SK-N-SH treated with all-trans-retinoic acid at 6 μM for 48 hours (cell line): Measurements from ENCODE around the gene HTR1D.
"Not testable (repeated sequence)": the region's sequence is repeated elsewhere in the genome, so short reads cannot be mapped to it uniquely, and the experiment has no call there.

Source experiments
- ATAC-seq: fragments of 200-7000 bp; cut with Tn5 transposase; 3 replicates; pipeline ENCODE4 v1.9.1; 2020; ENCODE audit warnings: mild to moderate bottlenecking, moderate library complexity
- BACH2 ChIP-seq: fragments of 250-450 bp; sonication (Bioruptor Pico); IDR thresholded peaks from 2 replicates; pipeline ENCODE4 v1.9.0; 2021; ENCODE audit warnings: mild to moderate bottlenecking, borderline replicate concordance
- CSRNP3 ChIP-seq: fragments of 250-450 bp; sonication (Bioruptor Pico); IDR thresholded peaks from 2 replicates; pipeline ENCODE4 v1.5.1; 2021; ENCODE audit warnings: mild to moderate bottlenecking, moderate library complexity
- ESRRG ChIP-seq: fragments of 250-450 bp; sonication (Bioruptor Pico); IDR thresholded peaks from 2 replicates; pipeline ENCODE4 v1.6.1; 2021; ENCODE audit warnings: mild to moderate bottlenecking
- ISL1 ChIP-seq: fragments of 250-450 bp; sonication (Bioruptor Pico); IDR thresholded peaks from 2 replicates; pipeline ENCODE4 v2.1.2; 2022; ENCODE audit warnings: mild to moderate bottlenecking, moderate library complexity
- OSR1 ChIP-seq: fragments of 250-450 bp; sonication (Bioruptor Pico); IDR thresholded peaks from 2 replicates; pipeline ENCODE4 v1.8.0; 2022; ENCODE audit warnings: moderate library complexity, mild to moderate bottlenecking, inconsistent platforms
- PATZ1 ChIP-seq: fragments of 250-450 bp; sonication (Bioruptor Pico); IDR thresholded peaks from 2 replicates; pipeline ENCODE4 v1.8.0; 2020; ENCODE audit warnings: mild to moderate bottlenecking, moderate library complexity, borderline replicate concordance
- PPARA ChIP-seq: fragments of 250-450 bp; sonication (Bioruptor Pico); IDR thresholded peaks from 2 replicates; pipeline ENCODE4 v1.5.0; 2020; ENCODE audit warnings: mild to moderate bottlenecking, borderline replicate concordance
- TCF4 ChIP-seq: fragments of 250-450 bp; sonication (Bioruptor Pico); IDR thresholded peaks from 2 replicates; pipeline ENCODE4 v1.8.0; 2021; ENCODE audit warnings: mild to moderate bottlenecking, moderate library complexity, borderline replicate concordance
- TSHZ2 ChIP-seq: fragments of 250-450 bp; sonication (Bioruptor Pico); IDR thresholded peaks from 2 replicates; pipeline ENCODE4 v1.5.0; 2020; ENCODE audit warnings: mild to moderate bottlenecking, moderate library complexity
- ZFP3 ChIP-seq: fragments of 250-450 bp; sonication (Bioruptor Pico); IDR thresholded peaks from 2 replicates; pipeline ENCODE4 v1.5.0; 2020; ENCODE audit warnings: mild to moderate bottlenecking, moderate library complexity
- ZFP30 ChIP-seq: fragments of 450-650 bp; formaldehyde crosslinking; IDR thresholded peaks from 2 replicates; pipeline ENCODE4 v1.5.0; 2022; ENCODE audit warnings: mild to moderate bottlenecking, moderate library complexity
- ZNF70 ChIP-seq: fragments of 450-650 bp; formaldehyde crosslinking; IDR thresholded peaks from 2 replicates; pipeline ENCODE4 v1.5.0; 2020; ENCODE audit warnings: mild to moderate bottlenecking, moderate library complexity
- ZNF8 ChIP-seq: fragments of 450-650 bp; formaldehyde crosslinking; IDR thresholded peaks from 2 replicates; pipeline ENCODE4 v1.5.0; 2020; ENCODE audit warnings: mild to moderate bottlenecking, moderate library complexity
- TF ChIP-seq, protein P1 (sequence below): fragments of 250-450 bp; sonication (Bioruptor Pico); IDR thresholded peaks from 2 replicates; pipeline ENCODE4 v1.5.1; 2020; ENCODE audit warnings: low read depth, mild to moderate bottlenecking, moderate library complexity
- TF ChIP-seq, protein P2 (sequence below): fragments of 250-450 bp; sonication (Bioruptor Pico); IDR thresholded peaks from 2 replicates; pipeline ENCODE4 v1.8.0; 2021; ENCODE audit warnings: low read depth, mild to moderate bottlenecking, moderate library complexity, borderline replicate concordance

The HTR1D gene

DNA sequence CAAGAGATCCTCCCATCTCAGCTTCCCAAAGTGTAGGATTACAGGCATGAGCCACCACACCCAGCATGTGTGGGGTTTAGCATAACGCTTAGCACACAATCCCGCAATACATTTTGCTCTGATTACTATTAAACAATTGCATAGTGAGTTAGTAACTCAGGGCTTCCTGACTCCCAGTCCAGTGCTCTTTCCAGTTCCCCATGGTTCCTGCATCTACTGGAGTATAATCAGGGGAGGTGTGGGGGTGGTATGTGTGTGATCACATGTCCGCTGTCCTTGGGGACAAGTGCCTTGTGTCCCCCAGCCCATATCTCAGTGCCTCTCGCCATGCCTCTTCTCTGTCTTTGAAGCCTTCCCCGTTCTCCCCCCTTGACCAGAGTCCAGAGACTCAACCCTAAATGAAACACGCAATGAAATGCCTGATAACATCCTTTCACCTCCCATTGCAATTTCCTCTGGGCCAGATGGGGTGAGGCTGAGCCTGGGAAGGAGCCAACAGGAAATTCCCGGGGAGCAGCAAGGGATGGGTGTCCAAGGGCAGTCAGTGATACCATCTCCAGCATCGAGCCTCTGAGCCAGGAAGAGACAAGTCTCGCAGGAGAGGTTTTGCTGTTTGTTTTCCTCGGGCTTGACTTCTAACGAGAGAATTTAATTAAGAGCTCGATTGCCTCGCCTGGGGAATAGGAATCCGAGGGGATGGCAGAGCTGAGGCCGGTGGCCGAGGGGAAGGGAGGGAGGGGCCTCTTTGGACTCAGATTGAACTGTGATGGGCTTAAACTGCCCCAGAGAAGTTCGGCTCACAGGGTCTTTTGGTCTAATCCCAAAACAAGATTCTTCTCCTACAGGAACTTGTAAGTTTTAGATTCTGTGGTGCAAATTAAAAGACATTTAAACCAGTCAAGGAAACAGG, 7.7 kb upstream of the HTR1D start:
- ATAC-seq = peak; percentile 96
- TF ChIP-seq OSR1 (CRISPR knock-in tag) (no peak), ZNF70 (CRISPR knock-in tag) (peak; percentile 79), TSHZ2 (CRISPR knock-in tag) (0 out of 2 replicates have a peak, but pooled peaks have one; percentile 12)

DNA sequence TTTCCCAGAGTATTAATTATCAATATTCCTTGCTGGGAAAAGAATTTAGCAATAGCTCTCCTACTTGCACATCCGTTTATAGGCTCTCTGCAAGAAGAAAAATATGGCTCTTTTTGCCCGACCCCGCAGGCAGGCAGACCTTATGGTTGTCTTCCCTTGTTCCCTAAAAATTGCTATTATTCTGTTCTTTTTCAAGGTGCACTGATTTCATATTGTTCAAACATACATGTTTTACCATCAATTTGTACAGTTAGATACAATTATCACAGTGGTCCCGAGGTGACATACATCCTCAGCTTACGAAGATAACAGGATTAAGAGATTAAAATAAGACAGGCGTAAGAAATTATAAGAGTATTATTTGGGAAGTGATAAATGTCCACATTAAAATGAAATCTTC, 6.7 kb upstream of the HTR1D start:
- not testable (repeated sequence) for ATAC-seq

- ATAC-seq = not testable (repeated sequence)
These were observed 6.2 kb upstream of the HTR1D start for GRCh38 chr1:23223490-23223951.

- ATAC-seq = no peak
- TF ChIP-seq, protein P1, sequence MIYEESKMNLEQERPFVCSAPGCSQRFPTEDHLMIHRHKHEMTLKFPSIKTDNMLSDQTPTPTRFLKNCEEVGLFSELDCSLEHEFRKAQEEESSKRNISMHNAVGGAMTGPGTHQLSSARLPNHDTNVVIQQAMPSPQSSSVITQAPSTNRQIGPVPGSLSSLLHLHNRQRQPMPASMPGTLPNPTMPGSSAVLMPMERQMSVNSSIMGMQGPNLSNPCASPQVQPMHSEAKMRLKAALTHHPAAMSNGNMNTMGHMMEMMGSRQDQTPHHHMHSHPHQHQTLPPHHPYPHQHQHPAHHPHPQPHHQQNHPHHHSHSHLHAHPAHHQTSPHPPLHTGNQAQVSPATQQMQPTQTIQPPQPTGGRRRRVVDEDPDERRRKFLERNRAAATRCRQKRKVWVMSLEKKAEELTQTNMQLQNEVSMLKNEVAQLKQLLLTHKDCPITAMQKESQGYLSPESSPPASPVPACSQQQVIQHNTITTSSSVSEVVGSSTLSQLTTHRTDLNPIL (CRISPR knock-in tag) = no peak
- TF ChIP-seq ZFP30 (CRISPR knock-in tag) = no peak
These were observed 5.4 kb upstream of the HTR1D start for GRCh38 chr1:23222742-23223141.

DNA sequence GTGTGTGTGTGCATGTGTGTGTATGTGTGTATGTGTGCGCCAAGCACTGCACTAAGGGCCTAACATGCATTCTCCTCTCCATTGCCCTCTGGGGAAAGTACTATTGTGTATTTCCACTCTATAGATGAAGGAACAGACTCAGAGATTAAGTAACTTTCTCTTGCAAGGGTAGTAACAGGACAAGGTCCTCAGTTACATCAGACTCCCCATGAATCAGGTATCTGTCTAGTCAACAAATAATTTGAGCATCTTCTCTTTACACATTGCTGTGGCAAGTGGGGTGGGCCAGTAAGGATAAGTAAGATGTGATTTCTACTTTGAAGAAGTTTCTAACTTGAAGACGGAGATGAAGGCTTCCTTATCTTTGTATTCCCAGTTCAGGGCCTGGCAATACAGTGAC, 5.0 kb upstream of the HTR1D start:
- ATAC-seq = no peak
- TF ChIP-seq PATZ1 (CRISPR knock-in tag) (no peak), TCF4 (CRISPR knock-in tag) (no peak), ISL1 (no peak), ZFP3 (CRISPR knock-in tag) (no peak), ZNF8 (CRISPR knock-in tag) (no peak), ZFP30 (CRISPR knock-in tag) (no peak), ESRRG (no peak), BACH2 (CRISPR knock-in tag) (no peak), CSRNP3 (CRISPR knock-in tag) (no peak), PPARA (CRISPR knock-in tag) (no peak)
- TF ChIP-seq, protein P2, sequence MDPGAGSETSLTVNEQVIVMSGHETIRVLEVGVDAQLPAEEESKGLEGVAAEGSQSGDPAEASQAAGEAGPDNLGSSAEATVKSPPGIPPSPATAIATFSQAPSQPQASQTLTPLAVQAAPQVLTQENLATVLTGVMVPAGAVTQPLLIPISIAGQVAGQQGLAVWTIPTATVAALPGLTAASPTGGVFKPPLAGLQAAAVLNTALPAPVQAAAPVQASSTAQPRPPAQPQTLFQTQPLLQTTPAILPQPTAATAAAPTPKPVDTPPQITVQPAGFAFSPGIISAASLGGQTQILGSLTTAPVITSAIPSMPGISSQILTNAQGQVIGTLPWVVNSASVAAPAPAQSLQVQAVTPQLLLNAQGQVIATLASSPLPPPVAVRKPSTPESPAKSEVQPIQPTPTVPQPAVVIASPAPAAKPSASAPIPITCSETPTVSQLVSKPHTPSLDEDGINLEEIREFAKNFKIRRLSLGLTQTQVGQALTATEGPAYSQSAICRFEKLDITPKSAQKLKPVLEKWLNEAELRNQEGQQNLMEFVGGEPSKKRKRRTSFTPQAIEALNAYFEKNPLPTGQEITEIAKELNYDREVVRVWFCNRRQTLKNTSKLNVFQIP (CRISPR knock-in tag) = no peak
